Activated CD8-positive, alpha-beta T cell treated with anti-CD3 and anti-CD28 coated beads for 36 hours (primary cell): Measurements from ENCODE around the gene OBSCN. TPM values are rescaled to one million over a fixed set of nuclear protein-coding genes. Genes with fewer than 3 reads are reported as not detected.

Source experiments
- ATAC-seq: fragments of 200-7000 bp; cut with Tn5 transposase; one replicate; pipeline ENCODE4 v1.10.0; 2021; ENCODE audit warnings: mild to moderate bottlenecking, moderate library complexity
- CTCF ChIA-PET: fragments of 350-600 bp; sonication (Branson Sonifier 250); formaldehyde crosslinking; loops from one replicate; lab custom pipeline; 2021; ENCODE audit warnings: antibody characterized with exemption; lab: Charles Lee
- POLR2A ChIA-PET: fragments of 350-600 bp; sonication (Branson Sonifier 250); formaldehyde crosslinking; loops from one replicate; lab custom pipeline; 2021; ENCODE audit warnings: antibody characterized with exemption; lab: Charles Lee
- DNase-seq: peaks from one replicate; pipeline ENCODE4 v3.0.0-alpha.2; 2020
- H3K27ac Mint-ChIP-seq: one replicate; pipeline ENCODE4 v1.8.0; 2021; ENCODE audit warnings: mild to moderate bottlenecking, mixed read lengths
- H3K27me3 Mint-ChIP-seq: one replicate; pipeline ENCODE4 v1.8.0; 2021; ENCODE audit warnings: mixed read lengths
- H3K36me3 Mint-ChIP-seq: one replicate; pipeline ENCODE4 v1.8.0; 2021; ENCODE audit warnings: low read depth, mixed read lengths
- H3K4me1 Mint-ChIP-seq: one replicate; pipeline ENCODE4 v1.8.0; 2021; ENCODE audit warnings: low read depth, mixed read lengths
- H3K4me3 Mint-ChIP-seq: one replicate; pipeline ENCODE4 v1.8.0; 2021; ENCODE audit warnings: mild to moderate bottlenecking, moderate library complexity, mixed read lengths
- H3K9me3 Mint-ChIP-seq: one replicate; pipeline ENCODE4 v1.8.0; 2021; ENCODE audit warnings: mixed read lengths
- intact Hi-C: fragments of 100-400 bp; cut with micrococcal nuclease; formaldehyde crosslinking; loops from one replicate; pipeline ENCODE4 v1.10.0; 2022
- total RNA-seq, 2 experiments: library from RNA; stranded (reverse); gene quantifications; one replicate each; pipeline ENCODE4 v1.2.3, GENCODE V29; 2021
- TF ChIP-seq, protein P1 (sequence below): fragments of 200-600 bp; IDR thresholded peaks from one replicate; pipeline ENCODE4 v1.8.0; 2022; ENCODE audit warnings: antibody characterized with exemption, mild to moderate bottlenecking

Gene OBSCN
- total RNA-seq, 2 experiments from 2014 or later, result 21.6 to 23.7 TPM

DNA sequence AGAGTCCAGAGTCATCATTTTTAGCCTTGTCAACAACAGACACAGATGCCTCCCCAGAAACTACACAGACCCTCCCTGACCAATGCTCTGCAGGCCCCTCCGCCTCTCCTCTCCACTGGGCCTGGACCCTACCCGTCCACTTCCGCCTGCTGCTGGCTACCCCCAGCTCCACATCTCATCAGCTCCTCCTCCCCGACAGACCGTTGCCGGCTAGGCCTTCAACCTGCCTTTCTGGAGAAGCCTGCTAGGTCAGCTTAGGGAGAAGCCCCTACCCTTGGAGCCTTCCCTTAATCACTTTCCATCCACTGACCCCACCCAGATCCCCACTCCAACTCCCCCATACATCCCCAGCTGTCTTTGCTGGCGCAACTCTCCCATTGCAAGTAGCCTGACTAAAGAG, 207.4 kb downstream of the OBSCN start:
- ChIA-PET POLR2A (interaction anchor here (0.6 to 1.6 kb wide), 7 partner anchors 9 to 709 kb away, joined by 3 to 5 read pairs (median 3); no protein-coding TSS in a partner anchor), CTCF (interaction anchor here (1.3 kb wide), 1 partner anchor 10 kb away, joined by 4 read pairs; no protein-coding TSS in a partner anchor)
- Mint-ChIP-seq H3K9me3 (no peaks in the 10 kb centered on the region), H3K36me3 (no peaks in the 10 kb centered on the region), H3K4me1 (peaks cover 18% of the 10 kb centered on the region), H3K27ac (no peak overlapping the region), H3K27me3 (peaks cover 13% of the 10 kb centered on the region), H3K4me3 (peak overlapping the region; percentile 74)
- DNase-seq, result no peak
- intact Hi-C loops, result no loop called here
- TF ChIP-seq, protein P1, sequence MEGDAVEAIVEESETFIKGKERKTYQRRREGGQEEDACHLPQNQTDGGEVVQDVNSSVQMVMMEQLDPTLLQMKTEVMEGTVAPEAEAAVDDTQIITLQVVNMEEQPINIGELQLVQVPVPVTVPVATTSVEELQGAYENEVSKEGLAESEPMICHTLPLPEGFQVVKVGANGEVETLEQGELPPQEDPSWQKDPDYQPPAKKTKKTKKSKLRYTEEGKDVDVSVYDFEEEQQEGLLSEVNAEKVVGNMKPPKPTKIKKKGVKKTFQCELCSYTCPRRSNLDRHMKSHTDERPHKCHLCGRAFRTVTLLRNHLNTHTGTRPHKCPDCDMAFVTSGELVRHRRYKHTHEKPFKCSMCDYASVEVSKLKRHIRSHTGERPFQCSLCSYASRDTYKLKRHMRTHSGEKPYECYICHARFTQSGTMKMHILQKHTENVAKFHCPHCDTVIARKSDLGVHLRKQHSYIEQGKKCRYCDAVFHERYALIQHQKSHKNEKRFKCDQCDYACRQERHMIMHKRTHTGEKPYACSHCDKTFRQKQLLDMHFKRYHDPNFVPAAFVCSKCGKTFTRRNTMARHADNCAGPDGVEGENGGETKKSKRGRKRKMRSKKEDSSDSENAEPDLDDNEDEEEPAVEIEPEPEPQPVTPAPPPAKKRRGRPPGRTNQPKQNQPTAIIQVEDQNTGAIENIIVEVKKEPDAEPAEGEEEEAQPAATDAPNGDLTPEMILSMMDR, result no peak
- ATAC-seq, result no peak

DNA sequence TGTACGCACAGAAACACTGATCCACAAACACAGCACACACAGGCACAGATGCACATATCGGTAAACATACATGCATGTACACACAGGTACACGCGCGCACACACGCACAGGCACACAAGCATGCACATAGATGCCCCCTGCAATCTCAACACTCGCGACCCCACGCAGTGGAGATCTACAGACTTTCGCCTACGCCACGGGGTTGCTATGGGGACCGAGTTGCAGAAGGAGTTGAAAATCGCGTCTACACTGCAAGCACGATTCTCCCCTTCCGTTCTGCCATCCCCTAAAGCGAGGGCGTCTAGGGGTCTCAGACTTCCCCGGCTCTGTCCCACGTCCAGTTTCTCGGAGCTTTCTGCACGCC, 208.0 kb downstream of the OBSCN start:
- peak; percentile 70 for DNase-seq

DNA sequence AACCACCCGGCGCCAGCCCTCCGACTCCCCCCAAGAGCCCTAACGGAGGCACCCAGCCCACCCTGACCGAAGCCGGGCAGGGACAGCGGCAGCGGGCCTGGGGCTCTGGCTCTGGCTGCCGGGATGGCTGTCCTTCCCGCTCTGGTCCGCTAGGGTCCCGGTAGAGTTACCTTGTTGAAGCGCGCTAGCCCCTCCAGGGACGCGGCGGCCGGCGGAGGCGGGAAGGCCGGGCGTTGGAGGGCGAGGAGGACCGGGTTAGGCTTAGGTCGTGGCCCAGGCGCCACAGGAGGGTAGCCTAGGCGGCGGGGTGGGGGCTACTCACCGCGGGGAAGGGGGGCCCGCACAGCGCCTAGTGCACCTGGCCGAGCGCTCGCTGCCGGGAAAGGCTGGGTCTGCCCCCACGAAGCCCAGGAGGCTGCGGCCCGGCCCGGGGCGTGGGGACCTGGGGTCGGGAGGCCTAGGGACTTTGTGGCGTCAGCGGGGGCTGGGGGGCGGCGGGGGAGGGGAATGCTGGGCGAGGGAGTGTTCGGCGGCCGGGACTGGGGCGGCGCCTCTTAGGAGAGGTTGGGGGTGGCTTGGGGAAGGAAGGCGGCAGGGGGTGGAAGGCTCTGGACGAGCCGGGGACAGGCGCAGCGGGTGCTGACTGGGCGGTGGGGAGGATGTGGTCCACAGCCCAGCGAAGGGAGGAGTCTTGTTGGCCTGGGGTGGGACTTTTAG, 208.5 kb downstream of the OBSCN start, which contains the start of gene TRIM17:
TSS of gene TRIM17 (minus strand) at position 645 of the 717 bp plus-strand sequence. CDS start 1,789 bp downstream, outside the sequence.
- ATAC-seq (peak; percentile 78), DNase-seq (peak; percentile 60)
- ChIA-PET POLR2A (interaction anchor here (1.2 to 1.5 kb wide), 2 partner anchors 10 kb away, joined by 4 to 5 read pairs; no protein-coding TSS in a partner anchor), CTCF (interaction anchor here (1.3 kb wide), 1 partner anchor 11 kb away, joined by 4 read pairs; no protein-coding TSS in a partner anchor)
- Mint-ChIP-seq H3K27ac (peak within 1 kb of the TSS; percentile 72), H3K9me3 (no peaks in the 10 kb centered on the region), H3K27me3 (peaks cover 15% of the 10 kb centered on the region), H3K36me3 (no peaks in the 10 kb centered on the region), H3K4me3 (peak within 1 kb of the TSS; percentile 74), H3K4me1 (peaks cover 18% of the 10 kb centered on the region)
- TF ChIP-seq, protein P1, result peak; percentile 38
- intact Hi-C loops, result no loop called here

More for the DNA sequence above, 208.0 kb downstream of the OBSCN start:
- Mint-ChIP-seq H3K27me3 (peaks cover 15% of the 10 kb centered on the region), H3K27ac (peak overlapping the region; percentile 3), H3K36me3 (no peaks in the 10 kb centered on the region), H3K4me1 (peaks cover 18% of the 10 kb centered on the region), H3K4me3 (peak overlapping the region; percentile 74), H3K9me3 (no peaks in the 10 kb centered on the region)
- ATAC-seq, result peak; percentile 26
- TF ChIP-seq, protein P1, result no peak
- POLR2A ChIA-PET, result interaction anchor here (1.0 to 1.5 kb wide), 3 partner anchors 8 to 22 kb away, joined by 3 to 5 read pairs (median 4); no protein-coding TSS in a partner anchor
- CTCF ChIA-PET, result interaction anchor here (1.3 kb wide), 1 partner anchor 11 kb away, joined by 4 read pairs; no protein-coding TSS in a partner anchor
- intact Hi-C loops, result no loop called here

DNA sequence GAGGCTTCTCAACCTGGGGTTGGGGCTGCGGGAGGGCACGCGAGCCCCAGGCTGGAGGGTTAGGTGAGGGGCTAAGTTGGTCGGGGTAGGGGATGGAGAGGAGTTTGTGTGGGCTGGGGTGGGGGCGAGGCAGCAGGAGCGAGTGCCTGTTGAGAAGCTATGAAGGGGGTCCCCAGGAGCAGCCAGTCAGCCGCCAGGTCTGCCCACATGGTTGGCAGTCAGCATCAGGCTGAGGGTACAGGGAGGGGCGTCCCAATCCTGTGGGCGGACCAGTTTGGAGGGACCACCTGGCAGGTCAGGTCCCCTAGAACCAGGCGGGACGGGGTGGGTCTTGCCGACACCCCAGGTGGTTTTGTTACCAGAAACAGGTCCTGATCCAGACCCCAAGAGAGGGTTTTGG, 209.2 kb downstream of the OBSCN start:
- intact Hi-C loops, result no loop called here
- no peaks in the 10 kb centered on the region for H3K9me3 Mint-ChIP-seq
- TF ChIP-seq, protein P1, result no peak
- DNase-seq, result no peak
- peaks cover 15% of the 10 kb centered on the region for H3K27me3 Mint-ChIP-seq
- H3K27ac Mint-ChIP-seq, result no peak overlapping the region
- ChIA-PET CTCF (no interaction called here), POLR2A (interaction anchor here (1.2 kb wide), 1 partner anchor 11 kb away, joined by 4 read pairs; no protein-coding TSS in a partner anchor)
- no peaks in the 10 kb centered on the region for H3K36me3 Mint-ChIP-seq
- H3K4me3 Mint-ChIP-seq, result peak overlapping the region; percentile 74
- ATAC-seq, result no peak
- peaks cover 18% of the 10 kb centered on the region for H3K4me1 Mint-ChIP-seq
